ENCODE results near the gene TBC1D2.

The TBC1D2 gene

GRCh38 chr9:98236901-98237487 is 18.5 kb downstream of the TBC1D2 start:
- DNase-seq, result no peak

- DNase-seq, result no peak
These were observed 20.3 kb downstream of the TBC1D2 start for GRCh38 chr9:98235126-98235525.

DNA sequence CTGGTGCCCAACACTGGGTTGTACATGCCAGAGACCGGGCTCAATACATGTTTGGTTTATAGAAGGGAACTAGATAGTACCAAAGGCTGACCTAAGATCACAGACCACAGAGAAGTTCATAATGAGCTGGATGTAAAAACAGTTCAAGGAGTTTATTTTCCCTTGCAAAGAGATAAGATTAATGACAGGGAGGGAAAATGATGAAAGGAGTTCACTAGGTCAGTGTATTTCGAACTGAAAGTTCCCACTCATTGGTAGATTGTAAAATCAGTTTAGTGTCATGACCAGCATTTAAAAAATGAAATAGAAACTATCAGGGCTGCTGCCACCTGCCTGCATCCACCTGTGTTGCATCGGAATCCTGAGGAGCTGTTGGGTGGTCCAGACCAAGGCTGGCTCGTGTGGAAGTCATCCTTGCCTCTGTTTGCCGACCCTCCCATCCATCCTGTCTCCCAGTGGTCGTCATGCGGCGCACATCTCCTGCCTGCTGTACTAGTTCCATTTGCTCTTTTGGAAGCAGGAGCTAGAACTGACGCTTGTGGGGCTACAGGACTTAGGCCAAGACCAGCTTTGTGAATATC is 21.1 kb downstream of the TBC1D2 start:
- DNase-seq, result no peak

DNA sequence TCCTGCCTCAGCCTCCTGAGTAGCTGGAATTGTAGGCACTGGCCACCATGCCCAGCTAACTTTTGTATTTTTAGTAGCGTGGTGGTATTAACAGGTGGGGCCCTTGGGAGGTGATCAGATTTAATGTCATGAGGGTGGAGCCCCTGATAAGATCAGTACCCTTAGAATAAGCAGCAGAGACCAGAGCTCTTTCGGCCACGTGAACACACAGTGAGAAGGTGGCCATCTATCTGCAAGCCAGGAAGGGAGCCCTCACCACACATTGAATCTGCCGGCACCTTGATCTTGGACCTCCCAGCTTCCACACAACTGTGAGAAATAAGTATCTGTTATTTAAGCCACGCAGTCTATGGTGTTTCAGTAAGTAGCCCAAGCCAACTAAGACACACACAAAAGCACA is 22.5 kb downstream of the TBC1D2 start:
- DNase-seq, result no peak

DNA sequence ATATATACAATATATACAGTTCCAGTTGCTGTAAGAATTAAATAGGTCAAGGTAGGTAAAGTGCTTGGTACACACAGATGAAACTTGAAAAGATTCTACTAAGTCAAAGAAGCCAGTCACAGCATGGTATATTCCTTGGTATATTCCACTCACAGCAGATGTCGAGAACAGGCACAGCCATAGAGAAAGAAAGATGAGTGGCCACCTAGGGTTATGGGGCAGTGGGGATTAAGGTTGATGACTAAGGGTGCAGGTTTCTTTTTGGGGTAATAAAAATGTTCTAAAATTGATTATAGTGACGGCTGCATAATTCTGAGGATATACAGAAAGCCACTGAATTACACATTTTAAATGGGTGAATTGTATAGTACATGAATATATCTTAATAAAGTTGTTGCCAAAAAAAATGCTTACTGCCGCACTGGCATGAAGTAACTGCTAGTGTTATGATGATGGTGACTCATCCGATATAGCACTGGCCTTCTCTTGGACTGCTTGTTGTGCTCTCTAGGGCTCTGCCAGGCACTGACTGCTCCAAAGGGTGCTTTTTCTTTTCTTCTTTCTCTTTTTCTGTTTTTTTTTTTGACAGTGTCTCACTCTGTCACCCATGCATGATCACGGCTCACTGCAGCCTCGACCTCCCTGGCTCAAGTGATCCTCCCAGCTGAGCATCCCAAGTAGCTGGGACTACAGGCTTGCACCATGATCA is 23.5 kb downstream of the TBC1D2 start:
- DNase-seq, result no peak

- DNase-seq, result no peak
These were observed 24.7 kb downstream of the TBC1D2 start for GRCh38 chr9:98230789-98231188.

DNA sequence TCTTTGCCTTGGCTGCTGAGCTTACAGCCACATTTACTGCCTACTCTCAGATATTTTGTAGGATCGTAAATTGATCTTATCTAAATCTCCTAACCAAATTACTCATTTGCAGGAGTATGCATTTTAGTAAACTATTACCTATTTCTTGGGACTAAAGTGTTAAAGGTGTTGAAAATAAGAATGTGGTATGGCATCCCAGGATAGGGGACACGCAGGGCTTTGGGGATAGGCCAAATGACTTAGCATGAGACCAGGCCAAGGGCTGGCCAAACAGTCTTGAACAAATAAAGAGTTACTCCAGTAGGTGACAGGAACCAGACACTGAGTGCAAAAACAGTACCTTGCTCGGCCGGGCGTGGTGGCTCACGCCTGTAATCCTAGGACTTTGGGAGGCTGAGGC is 25.1 kb downstream of the TBC1D2 start:
- DNase-seq, result no peak

DNA sequence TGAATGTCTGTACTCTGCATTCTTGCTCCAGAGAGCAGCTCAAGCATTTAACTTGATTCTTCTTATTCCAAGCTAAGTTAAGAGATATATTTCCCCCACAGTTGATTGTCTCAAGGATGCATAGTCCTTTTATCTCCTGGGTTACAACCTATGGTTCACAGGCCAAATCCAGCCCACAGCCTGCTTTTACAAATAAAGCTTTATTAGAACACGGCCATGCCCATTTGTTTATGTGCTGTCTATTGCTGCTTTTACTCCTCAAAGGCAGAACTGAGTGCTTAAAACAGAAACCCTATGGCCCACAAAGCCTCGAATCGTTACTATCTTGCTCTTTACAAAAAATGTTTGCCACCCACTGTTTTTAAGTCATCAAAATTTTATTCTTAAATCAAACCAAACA is 25.8 kb downstream of the TBC1D2 start:
- DNase-seq, result no peak

- no peak for DNase-seq
These were observed 26.4 kb downstream of the TBC1D2 start for GRCh38 chr9:98229090-98229395.

- DNase-seq, result no peak
These were observed 26.9 kb downstream of the TBC1D2 start for GRCh38 chr9:98228392-98229089.

DNA sequence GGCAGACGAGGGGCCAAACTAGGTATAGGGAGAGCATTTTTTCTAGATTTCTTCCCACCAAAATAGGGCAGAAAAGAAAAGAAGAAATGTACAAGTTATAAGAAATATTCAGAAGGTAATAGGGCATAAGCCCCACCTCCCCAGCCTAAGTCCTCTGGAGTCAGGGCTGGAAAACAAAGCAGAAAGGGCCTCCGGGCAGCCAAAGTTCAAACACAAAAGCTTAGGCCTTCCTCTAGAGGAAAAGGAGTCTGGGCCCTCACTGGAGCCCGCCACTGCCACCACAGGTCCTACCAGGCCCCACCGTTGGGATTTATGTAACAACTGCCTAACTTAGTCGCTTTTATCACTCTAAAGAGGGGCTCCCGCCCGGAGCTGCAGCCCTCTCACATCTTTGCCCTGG is 27.6 kb downstream of the TBC1D2 start:
- DNase-seq, result no peak

DNA sequence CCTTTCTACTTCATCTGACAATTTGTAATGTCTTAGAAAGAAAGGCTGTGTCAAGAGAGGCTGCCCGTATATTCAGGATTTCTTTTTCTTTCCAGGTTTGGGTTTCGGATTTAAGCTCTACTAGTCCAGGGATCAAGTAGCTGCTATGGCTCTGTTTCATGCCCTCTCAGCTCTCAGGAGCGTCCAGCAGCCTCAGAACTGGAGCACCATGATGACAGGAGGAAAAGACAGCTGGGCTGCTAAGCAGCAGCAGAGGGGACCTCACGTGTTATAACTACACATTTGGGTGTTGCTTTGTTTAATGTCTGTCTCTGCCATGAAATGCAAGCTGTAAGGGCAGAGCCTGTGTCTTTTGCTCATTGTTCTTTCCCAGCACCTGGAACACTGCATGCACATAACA is 28.5 kb downstream of the TBC1D2 start:
- DNase-seq, result no peak

DNA sequence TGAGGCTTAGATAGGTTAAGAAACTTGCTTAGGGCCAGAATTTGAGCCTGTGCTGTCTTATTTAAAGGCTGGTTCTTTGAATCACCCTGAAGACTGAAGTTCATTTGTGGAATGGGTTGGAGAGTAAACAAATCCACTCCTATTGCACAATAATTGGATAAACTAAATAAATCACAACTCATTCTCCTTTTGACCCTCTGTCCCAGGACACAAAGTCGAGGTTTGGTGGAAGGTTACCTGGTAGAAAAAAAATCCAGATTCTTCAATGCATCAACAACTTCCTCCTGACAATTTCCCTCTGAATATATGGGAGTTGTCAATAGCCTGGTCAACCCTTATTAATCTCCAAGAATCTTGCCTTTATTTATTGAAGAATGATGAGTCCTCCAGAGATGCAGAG is 28.9 kb downstream of the TBC1D2 start:
- no peak for DNase-seq

DNA sequence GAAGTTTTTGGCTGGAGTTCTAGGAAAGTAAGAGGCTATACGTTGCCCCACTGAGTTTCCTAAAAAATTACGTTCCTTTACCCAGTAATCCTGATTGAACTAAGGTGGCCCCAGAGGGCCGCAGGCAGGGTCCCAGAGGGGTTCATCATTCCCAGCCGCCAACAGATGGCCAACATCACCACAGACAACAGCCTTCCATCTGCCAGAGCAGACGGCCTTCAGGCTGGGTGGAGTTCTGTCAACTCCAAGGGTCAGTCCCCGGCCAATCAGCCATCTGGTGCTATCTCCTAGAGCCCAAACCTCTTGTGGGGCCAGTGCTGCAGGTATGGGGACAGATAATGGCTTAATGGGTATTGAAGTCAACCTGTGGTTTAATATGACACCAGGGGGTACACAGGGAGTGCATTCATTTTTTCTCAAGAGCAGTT is 30.4 kb downstream of the TBC1D2 start:
- DNase-seq, result no peak

DNA sequence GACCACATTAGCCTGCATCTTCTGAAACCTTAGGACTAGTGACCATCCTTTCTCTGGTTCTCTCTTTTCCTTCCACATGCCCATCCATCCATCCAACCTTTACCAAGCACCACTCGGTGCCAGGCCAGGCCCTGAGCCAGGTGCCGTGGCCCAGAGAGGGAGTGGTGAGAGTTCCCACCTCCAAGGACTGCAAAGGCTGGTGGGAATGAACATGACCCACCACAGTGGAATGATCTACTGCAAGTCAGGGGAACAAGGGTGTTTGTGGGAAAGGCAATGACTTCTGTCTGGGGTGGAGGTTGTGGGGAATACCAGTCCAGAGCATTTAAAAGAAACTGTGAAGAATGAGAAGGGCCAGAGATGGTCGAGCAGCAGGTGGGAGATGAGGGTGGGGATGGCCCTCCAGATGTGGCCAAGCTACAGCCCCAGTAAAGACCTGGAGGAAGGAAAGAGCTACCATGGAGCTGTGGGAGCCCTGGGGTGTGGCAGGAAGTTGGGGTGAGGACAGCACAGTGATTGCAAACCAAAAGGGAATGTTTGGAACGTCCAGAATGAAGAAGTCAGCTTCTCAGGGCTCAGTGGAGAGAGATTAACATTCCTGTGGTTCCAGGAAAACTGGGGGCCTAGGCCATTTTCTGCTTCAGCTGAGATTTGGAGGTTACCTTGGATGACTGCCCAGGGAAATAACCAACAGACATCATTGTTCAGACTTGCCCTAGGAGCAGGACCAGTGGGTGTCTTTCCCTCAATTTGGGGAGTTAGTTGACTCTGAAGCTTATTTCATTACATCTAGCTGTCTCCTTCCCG is 32.4 kb downstream of the TBC1D2 start:
- DNase-seq, result no peak

DNA sequence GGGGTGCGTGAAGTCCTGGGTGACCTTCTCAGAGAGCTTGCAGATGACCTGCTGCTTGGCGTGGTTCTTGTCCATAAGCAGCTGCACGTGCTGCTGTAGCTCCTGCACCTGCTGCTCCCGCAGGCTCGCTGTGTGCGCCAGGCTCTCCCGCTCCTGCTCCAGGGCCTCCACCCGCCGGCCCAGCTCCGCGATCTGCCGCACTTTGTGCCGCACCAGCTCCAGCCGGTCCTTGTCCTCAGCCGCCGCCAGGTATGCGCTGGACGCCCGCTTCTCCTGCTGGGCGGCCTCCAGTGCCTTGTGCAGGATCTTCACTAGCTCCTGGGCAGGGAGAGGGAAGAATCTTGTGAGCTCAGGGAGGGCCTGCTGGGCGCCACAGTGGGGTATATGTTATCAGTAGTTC is 34.5 kb downstream of the TBC1D2 start:
- no peak for DNase-seq

DNA sequence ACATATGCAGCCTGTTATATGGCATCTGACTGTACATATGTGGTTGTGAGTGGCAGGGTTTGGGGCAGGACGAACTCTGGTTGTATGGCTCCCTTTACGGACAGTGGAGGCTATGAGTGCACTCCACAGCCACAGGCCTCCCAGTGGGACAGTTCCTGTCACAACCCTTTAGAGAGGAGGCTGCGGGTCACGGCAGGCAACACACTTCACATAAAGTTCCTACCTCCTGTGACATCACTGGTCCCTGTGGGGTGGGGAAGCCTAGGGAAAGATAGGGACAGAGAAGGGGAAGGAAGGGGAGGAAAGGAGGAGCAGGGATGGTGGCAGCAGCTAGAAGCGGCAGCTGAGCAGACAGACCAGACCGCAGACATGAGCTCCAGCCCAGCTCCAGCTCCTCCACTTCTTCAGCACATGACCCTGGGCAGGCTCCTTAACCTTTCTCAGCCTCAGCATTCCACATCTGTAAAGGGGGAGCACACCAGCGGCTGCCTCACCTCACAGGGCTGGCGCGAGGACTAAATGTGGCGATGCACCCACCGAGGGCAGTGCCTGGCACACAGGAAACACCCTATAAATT is 35.6 kb downstream of the TBC1D2 start:
- DNase-seq, result no peak

DNA sequence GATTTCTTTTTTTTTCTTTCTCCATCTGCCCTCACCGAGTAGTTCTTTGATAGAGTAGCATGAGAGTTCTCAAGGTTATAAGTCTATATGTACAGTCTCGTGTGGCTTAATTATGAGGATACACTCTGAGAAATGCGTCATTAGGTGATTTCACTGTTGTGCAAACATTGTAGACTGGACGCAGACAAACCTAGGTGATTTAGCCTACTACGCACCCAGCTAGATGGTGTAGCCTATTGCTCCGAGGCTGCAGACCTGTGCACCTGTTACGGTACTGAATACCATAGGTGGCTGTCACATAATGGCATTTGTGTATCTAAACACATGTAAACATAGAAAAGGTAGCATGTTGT is 36.1 kb downstream of the TBC1D2 start:
- no peak for DNase-seq

DNA sequence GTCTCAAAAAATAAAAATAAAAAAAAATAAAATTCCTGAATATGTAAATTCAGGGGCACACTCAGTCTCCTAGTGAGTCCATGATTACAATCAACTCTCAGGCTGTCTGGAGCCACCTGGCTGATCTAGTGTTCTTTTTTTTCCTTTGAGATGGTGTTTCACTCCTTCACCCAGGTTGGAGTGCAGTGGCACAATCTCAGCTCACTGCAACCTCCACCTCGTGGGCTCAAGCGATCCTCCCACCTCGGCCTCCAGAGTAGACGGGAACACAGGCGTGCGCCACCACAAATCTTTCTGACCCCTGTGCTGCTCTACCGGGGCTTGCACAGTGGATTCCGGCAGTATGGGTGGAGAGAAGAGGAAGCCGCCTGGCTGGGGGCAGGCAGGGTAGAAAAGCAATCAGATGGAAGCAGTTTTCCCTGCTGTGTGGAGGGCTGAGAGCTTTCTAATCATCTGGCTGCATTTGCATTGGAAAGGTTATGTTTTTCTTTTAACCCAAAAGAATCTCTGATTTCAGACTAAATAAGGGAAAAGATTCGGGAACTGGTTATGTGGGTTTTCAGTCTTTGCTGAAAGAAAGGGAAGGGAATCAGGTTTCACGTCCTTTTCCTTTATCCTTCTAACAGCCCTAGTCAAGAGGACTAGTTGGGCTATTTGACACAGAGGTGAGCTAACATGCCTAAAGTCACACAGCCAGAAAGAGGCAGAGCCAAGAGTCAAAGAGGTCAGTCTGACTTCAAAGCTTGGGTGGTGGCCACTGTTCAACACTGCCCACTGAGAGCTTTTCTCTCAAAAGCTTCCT is 36.7 kb downstream of the TBC1D2 start:
- no peak for DNase-seq

GRCh38 chr9:98217255-98217654 is 38.2 kb downstream of the TBC1D2 start:
- DNase-seq, result no peak

DNA sequence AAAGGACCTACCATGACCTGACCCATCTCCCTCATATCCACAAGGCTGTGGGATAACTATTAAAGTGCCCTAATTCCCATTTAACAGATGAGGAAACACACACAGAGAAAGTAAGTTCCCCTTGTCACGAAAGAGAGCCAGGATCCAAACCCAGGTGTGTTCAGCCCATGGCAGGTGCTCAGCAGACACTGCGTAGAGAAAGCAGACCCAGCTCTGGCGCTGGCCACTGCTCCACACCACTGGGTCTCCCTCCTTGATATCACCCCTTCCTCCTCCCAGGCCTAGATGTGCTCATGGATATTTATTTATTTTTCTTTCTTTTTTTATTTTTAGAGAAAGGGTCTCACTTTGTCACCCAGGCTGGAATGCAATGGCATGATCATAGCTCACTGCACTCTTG is 39.1 kb downstream of the TBC1D2 start:
- DNase-seq, result no peak

DNA sequence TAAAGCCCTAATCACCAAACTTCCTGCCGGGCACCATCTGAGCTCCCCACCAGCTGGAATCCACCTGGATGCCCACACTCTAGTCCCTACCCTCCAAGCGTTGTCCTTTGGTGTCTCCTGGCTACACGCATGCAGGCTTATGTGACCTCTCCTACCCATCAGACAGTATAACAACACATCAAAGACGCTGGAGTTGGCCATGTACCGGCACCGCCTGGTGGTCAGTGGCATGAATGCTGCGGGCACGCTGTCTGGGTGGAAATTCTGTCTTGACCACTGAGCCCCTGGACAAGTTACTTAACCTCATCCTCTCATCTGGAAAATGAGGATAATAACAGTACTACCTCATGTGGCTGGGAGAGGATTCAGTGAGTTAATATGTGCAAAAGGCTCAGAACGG is 39.6 kb downstream of the TBC1D2 start:
- no peak for DNase-seq

Measured in NCI-H2227 treated with DMSO at 0.1 percent for 48 hours (cell line).